Measurements from ENCODE around the gene RBPJ. TPM values are rescaled to one million over a fixed set of nuclear protein-coding genes. Genes with fewer than 3 reads are reported as not detected.

RBPJ gene
- total RNA-seq, 4 donors from 2014 or later = 28.7 to 65.6 (median 37.1) TPM

DNA sequence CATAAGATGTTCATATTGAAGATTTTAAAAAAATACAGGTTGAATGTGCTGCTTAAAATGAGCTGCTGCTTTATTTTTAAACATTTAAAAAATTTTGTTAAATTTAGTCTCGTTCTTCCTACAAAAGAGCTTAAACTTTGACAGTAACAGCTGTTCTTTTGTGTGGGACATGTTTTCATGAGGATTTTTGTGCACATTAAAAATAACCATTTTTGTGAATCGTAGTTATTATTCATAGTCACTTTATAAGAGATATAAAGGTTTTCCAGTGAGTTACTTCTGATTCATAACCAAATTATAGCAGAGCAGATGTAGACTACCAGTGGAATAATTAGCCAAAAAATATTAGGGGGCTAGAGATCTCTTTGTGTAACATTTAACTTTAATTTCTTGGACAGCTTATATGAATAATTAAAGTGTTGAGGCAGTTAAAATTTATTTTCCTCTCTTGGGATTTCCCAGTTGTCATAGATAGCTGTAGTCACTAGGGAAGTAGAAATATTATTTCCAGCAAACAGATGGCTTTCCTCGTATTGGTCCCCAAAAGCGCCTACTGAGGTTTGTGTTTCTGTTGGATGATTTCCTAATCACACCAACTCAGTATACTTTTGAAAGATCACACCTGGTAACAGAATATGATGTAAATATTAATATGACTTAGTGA is 24.2 kb downstream of the RBPJ start:
- intact Hi-C loops (cut with DNase I) = no loop called here
- TF ChIP-seq, protein P1, sequence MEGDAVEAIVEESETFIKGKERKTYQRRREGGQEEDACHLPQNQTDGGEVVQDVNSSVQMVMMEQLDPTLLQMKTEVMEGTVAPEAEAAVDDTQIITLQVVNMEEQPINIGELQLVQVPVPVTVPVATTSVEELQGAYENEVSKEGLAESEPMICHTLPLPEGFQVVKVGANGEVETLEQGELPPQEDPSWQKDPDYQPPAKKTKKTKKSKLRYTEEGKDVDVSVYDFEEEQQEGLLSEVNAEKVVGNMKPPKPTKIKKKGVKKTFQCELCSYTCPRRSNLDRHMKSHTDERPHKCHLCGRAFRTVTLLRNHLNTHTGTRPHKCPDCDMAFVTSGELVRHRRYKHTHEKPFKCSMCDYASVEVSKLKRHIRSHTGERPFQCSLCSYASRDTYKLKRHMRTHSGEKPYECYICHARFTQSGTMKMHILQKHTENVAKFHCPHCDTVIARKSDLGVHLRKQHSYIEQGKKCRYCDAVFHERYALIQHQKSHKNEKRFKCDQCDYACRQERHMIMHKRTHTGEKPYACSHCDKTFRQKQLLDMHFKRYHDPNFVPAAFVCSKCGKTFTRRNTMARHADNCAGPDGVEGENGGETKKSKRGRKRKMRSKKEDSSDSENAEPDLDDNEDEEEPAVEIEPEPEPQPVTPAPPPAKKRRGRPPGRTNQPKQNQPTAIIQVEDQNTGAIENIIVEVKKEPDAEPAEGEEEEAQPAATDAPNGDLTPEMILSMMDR (IDR thresholded peaks at IDR 0.05) = no peak
- no peak for TF ChIP-seq POLR2A (IDR thresholded peaks at IDR 0.05)
- WGBS, 2 donors = 57 to 73% methylated on average over 4 of the region's 4 CpGs
- peaks cover 0 to 70% (median 21%) of the 10 kb centered on the region in 3 donors for H3K4me1 ChIP-seq
- no peaks in the 10 kb centered on the region for H3K27me3 ChIP-seq
- H3K36me3 ChIP-seq = no peaks in the 10 kb centered on the region
- no peak overlapping the region for H3K27ac ChIP-seq
- H3K9me3 ChIP-seq = no peaks in the 10 kb centered on the region
- H3K4me3 ChIP-seq = no peak overlapping the region
- no peak for DNase-seq

DNA sequence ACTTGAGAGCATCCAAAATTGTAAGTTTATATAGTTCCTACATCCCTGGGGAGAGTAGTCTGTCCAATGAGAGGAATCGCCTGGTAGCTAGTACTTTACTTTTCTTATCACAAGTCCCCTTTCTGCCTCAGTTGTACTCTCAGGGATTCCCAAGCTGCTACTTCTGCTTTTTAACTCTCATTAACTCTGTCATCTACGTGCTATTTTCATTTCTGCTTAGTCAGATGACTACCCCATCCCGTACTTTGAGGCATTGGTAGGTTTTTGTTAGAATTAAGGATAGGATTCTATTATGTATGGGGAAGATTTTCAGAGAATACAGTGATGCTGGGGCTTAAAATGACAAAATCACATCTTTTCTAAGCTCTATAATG is 24.7 kb downstream of the RBPJ start:
- TF ChIP-seq, protein P1 (IDR thresholded peaks at IDR 0.05) = no peak
- no peak for TF ChIP-seq POLR2A (IDR thresholded peaks at IDR 0.05)
- WGBS, 2 donors = 41 to 71% methylated on average over 3 of the region's 3 CpGs
- H3K4me1 ChIP-seq = peaks cover 0 to 69% (median 21%) of the 10 kb centered on the region in 3 donors
- H3K27ac ChIP-seq = peak overlapping the region in 1 of 4 donors; percentile 17
- no peak for DNase-seq
- no peaks in the 10 kb centered on the region for H3K36me3 ChIP-seq
- intact Hi-C loops (cut with DNase I) = no loop called here
- H3K4me3 ChIP-seq = peak overlapping the region in 1 of 4 donors; percentile 18
- no peaks in the 10 kb centered on the region for H3K27me3 ChIP-seq
- H3K9me3 ChIP-seq = no peaks in the 10 kb centered on the region

DNA sequence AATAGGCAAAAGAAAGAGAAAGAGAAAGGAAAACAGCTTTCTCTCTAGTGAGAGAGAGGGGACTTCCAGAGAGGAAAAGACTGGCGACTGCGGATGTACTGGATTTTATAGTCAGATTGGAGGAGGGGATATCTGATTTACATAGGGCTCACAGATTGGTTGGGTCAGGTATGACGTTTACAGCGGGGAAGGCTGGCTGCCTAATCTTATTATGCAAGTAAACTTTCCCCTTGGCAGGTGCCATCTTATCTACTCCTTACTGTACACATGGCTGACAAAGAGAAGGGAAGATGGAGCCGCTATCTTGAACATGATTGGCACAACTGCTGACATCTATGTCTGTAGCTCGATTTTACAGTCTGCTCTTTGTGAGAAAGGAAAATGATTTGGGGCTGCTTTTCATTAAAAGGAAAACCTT is 25.4 kb downstream of the RBPJ start:
- Histone ChIP-seq H3K27me3 (no peaks in the 10 kb centered on the region), H3K36me3 (no peaks in the 10 kb centered on the region), H3K27ac (peak overlapping the region in 1 of 4 donors; percentile 17), H3K4me1 (peaks cover 0 to 63% (median 21%) of the 10 kb centered on the region in 3 donors), H3K4me3 (peak overlapping the region in 2 of 4 donors; percentile 1 to 18), H3K9me3 (no peaks in the 10 kb centered on the region)
- TF ChIP-seq POLR2A (IDR thresholded peaks at IDR 0.05) = no peak
- TF ChIP-seq, protein P1 (IDR thresholded peaks at IDR 0.05) = no peak
- intact Hi-C loops (cut with DNase I) = no loop called here
- no peak for DNase-seq
- 52 to 72% methylated on average over 6 of the region's 6 CpGs for WGBS, 2 donors

DNA sequence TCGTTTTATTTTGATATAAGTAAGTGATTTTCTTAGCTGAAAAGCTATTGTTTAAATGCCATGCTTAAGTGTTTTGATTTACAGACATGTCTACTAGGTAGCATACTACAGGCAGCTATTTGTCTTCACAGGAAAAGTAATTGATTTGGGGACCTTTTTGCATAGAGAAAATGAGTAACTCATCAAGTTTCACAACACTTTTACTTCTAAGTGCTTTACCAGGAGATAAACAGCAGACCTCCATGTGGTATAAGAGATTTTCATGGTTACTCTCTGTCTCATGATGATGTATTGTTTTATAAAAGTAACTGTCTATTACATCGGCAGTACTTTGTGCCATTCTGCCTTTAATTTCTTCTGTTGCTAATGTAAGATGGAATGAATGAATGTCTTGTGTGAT is 28.7 kb downstream of the RBPJ start:
- intact Hi-C loops (cut with DNase I) = no loop called here
- 63 to 71% methylated on average over 2 of the region's 2 CpGs for WGBS, 2 donors
- H3K4me1 ChIP-seq = peaks cover 0 to 46% (median 6%) of the 10 kb centered on the region in 3 donors
- H3K9me3 ChIP-seq = no peaks in the 10 kb centered on the region
- no peak overlapping the region for H3K4me3 ChIP-seq
- no peak for DNase-seq
- no peaks in the 10 kb centered on the region for H3K36me3 ChIP-seq
- no peaks in the 10 kb centered on the region for H3K27me3 ChIP-seq
- no peak overlapping the region for H3K27ac ChIP-seq
- TF ChIP-seq, protein P1 (IDR thresholded peaks at IDR 0.05) = no peak
- TF ChIP-seq POLR2A (IDR thresholded peaks at IDR 0.05) = no peak

DNA sequence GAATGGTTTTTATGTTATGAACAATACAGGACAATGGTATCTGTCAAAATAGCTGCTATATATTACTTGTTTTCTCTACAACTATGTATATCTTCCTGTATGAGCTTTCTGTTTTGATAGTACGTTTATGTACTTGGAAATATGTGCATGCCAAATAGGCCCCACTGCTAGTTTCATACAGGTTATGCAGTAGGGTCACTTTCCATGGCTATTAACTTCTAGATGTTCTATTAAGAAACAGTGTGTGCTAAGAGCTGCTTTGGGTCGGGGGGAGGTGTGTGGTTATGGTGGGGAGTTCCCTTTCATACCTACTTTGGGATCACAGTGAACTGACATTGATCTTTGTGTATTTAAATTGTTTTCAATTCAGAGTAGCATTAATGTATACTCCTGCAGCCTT is 30.9 kb downstream of the RBPJ start:
- no peak for TF ChIP-seq POLR2A (IDR thresholded peaks at IDR 0.05)
- TF ChIP-seq, protein P1 (IDR thresholded peaks at IDR 0.05) = no peak
- WGBS, 2 donors = 75 to 93% methylated on average over 2 of the region's 2 CpGs
- H3K4me3 ChIP-seq = no peak overlapping the region
- peaks cover 5 to 44% (median 7%) of the 10 kb centered on the region in 3 donors for H3K4me1 ChIP-seq
- H3K36me3 ChIP-seq = no peaks in the 10 kb centered on the region
- no peaks in the 10 kb centered on the region for H3K27me3 ChIP-seq
- no peaks in the 10 kb centered on the region for H3K9me3 ChIP-seq
- H3K27ac ChIP-seq = no peak overlapping the region
- no peak for DNase-seq
- intact Hi-C loops (cut with DNase I) = no loop called here

All from esophagus squamous epithelium (tissue), 5 donors.